Measurements from ENCODE around the gene ZNF670. TPM values are rescaled to one million over a fixed set of nuclear protein-coding genes. Genes with fewer than 3 reads are reported as not detected.
"Not testable (repeated sequence)": the region's sequence is repeated elsewhere in the genome, so short reads cannot be mapped to it uniquely, and the experiment has no call there.

The ZNF670 gene
- total RNA-seq (ENCODE audit: low replicate concordance) = 6.6 and 8.5 TPM in 2 replicates
- long read RNA-seq, transcript ZNF670-201 (4 exons, 1,994 nt) = major isoform, 29 of 34 reads
- long read RNA-seq, partial matches to known transcripts = 1 of 34 reads
- long read RNA-seq, other reads (novel, unspliced or antisense) = 4 of 34 reads

GRCh38 chr1:247078258-247079140, at the start of gene ZNF670:
TSS of gene ZNF670 (minus strand) at chr1:247078811. CDS start at chr1:247078596, 215 bp downstream.
- peak; percentile 91 for DNase-seq (ENCODE audit: extremely low spot score, unreplicated experiment)
- Mint-ChIP-seq H3K36me3 (peaks cover 32% of the 10 kb centered on the region), H3K4me3 (peak within 1 kb of the TSS; percentile 91), H3K4me1 (ENCODE audit: unreplicated experiment) (peaks cover 16% of the 10 kb centered on the region), H3K9me3 (peaks cover 12% of the 10 kb centered on the region), H3K27ac (peak within 1 kb of the TSS; percentile 86), H3K27me3 (no peaks in the 10 kb centered on the region)
- TF ChIP-seq CTCF (conservative IDR thresholded peaks at IDR 0.05) = no peak

GRCh38 chr1:247127519-247128282, 49.1 kb upstream of the ZNF670 start:
- Mint-ChIP-seq H3K4me3 (peak overlapping the region; percentile 87), H3K27ac (peak overlapping the region; percentile 81), H3K36me3 (peaks cover 13% of the 10 kb centered on the region)
- not testable (repeated sequence) for H3K9me3 Mint-ChIP-seq; DNase-seq (ENCODE audit: extremely low spot score, unreplicated experiment); H3K27me3 Mint-ChIP-seq; H3K4me1 Mint-ChIP-seq (ENCODE audit: unreplicated experiment)

- not testable (repeated sequence) for H3K9me3 Mint-ChIP-seq; H3K36me3 Mint-ChIP-seq; H3K4me1 Mint-ChIP-seq (ENCODE audit: unreplicated experiment); H3K4me3 Mint-ChIP-seq; DNase-seq (ENCODE audit: extremely low spot score, unreplicated experiment); H3K27me3 Mint-ChIP-seq; H3K27ac Mint-ChIP-seq
These were observed 48.0 kb upstream of the ZNF670 start for GRCh38 chr1:247126601-247127000.

- H3K36me3 Mint-ChIP-seq; H3K27me3 Mint-ChIP-seq; H3K9me3 Mint-ChIP-seq; DNase-seq (ENCODE audit: extremely low spot score, unreplicated experiment); H3K4me3 Mint-ChIP-seq; H3K4me1 Mint-ChIP-seq (ENCODE audit: unreplicated experiment); H3K27ac Mint-ChIP-seq: not testable (repeated sequence)
These were observed 47.6 kb upstream of the ZNF670 start for GRCh38 chr1:247126166-247126565.

GRCh38 chr1:247121382-247121781, 42.8 kb upstream of the ZNF670 start:
- Mint-ChIP-seq H3K27ac (no peak overlapping the region), H3K4me1 (ENCODE audit: unreplicated experiment) (no peaks in the 10 kb centered on the region), H3K4me3 (no peak overlapping the region), H3K36me3 (no peaks in the 10 kb centered on the region), H3K9me3 (no peaks in the 10 kb centered on the region), H3K27me3 (no peaks in the 10 kb centered on the region)
- peak; percentile 27 for DNase-seq (ENCODE audit: extremely low spot score, unreplicated experiment)
- no peak for TF ChIP-seq CTCF (conservative IDR thresholded peaks at IDR 0.05)

GRCh38 chr1:247120408-247120668, 41.7 kb upstream of the ZNF670 start:
- not testable (repeated sequence) for H3K4me1 Mint-ChIP-seq (ENCODE audit: unreplicated experiment); H3K27ac Mint-ChIP-seq; H3K9me3 Mint-ChIP-seq; H3K4me3 Mint-ChIP-seq; H3K36me3 Mint-ChIP-seq; H3K27me3 Mint-ChIP-seq
- peak; percentile 34 for DNase-seq (ENCODE audit: extremely low spot score, unreplicated experiment)

GRCh38 chr1:247119600-247120407, 41.2 kb upstream of the ZNF670 start:
- Mint-ChIP-seq H3K27ac (no peak overlapping the region), H3K4me3 (no peak overlapping the region), H3K36me3 (no peaks in the 10 kb centered on the region), H3K27me3 (no peaks in the 10 kb centered on the region), H3K9me3 (no peaks in the 10 kb centered on the region), H3K4me1 (ENCODE audit: unreplicated experiment) (no peaks in the 10 kb centered on the region)
- DNase-seq (ENCODE audit: extremely low spot score, unreplicated experiment) = peak; percentile 53
- TF ChIP-seq CTCF (conservative IDR thresholded peaks at IDR 0.05) = no peak
